Left ventricle myocardium superior (tissue), 1 donor: Measurements from ENCODE around the gene PTPRC. TPM values are rescaled to one million over a fixed set of nuclear protein-coding genes. Genes with fewer than 3 reads are reported as not detected.
"Not testable (repeated sequence)": the region's sequence is repeated elsewhere in the genome, so short reads cannot be mapped to it uniquely, and the experiment has no call there.

Experiments used
- ATAC-seq: fragments of 200-7000 bp; cut with Tn5 transposase; one replicate; pipeline ENCODE4 v1.9.1; 2020; ENCODE audit warnings: mild to moderate bottlenecking, moderate library complexity
- DNase-seq: peaks from one replicate; pipeline ENCODE4 v3.0.0-alpha.2; 2020
- intact Hi-C: fragments of 100-400 bp; cut with micrococcal nuclease; formaldehyde crosslinking; loops from one replicate; pipeline ENCODE4 v1.11.0; 2022
- long read RNA-seq: library from polyadenylated mRNA; unstranded; transcript quantifications from one replicate; pipeline ENCODE4 v2.0.0, GENCODE V29; 2021
- total RNA-seq: library from RNA; stranded (reverse); fragmentation: NEBNext Ultra II Directional; extraction: Animal tissue kit (Norgen Biotek cat#: 25700); gene quantifications from one replicate; pipeline ENCODE4 v1.2.1, GENCODE V29; 2021
- donor health status: DM: no; HTN: yes; CAD: no; lungs with severe emphysema.

Gene PTPRC, protein sequence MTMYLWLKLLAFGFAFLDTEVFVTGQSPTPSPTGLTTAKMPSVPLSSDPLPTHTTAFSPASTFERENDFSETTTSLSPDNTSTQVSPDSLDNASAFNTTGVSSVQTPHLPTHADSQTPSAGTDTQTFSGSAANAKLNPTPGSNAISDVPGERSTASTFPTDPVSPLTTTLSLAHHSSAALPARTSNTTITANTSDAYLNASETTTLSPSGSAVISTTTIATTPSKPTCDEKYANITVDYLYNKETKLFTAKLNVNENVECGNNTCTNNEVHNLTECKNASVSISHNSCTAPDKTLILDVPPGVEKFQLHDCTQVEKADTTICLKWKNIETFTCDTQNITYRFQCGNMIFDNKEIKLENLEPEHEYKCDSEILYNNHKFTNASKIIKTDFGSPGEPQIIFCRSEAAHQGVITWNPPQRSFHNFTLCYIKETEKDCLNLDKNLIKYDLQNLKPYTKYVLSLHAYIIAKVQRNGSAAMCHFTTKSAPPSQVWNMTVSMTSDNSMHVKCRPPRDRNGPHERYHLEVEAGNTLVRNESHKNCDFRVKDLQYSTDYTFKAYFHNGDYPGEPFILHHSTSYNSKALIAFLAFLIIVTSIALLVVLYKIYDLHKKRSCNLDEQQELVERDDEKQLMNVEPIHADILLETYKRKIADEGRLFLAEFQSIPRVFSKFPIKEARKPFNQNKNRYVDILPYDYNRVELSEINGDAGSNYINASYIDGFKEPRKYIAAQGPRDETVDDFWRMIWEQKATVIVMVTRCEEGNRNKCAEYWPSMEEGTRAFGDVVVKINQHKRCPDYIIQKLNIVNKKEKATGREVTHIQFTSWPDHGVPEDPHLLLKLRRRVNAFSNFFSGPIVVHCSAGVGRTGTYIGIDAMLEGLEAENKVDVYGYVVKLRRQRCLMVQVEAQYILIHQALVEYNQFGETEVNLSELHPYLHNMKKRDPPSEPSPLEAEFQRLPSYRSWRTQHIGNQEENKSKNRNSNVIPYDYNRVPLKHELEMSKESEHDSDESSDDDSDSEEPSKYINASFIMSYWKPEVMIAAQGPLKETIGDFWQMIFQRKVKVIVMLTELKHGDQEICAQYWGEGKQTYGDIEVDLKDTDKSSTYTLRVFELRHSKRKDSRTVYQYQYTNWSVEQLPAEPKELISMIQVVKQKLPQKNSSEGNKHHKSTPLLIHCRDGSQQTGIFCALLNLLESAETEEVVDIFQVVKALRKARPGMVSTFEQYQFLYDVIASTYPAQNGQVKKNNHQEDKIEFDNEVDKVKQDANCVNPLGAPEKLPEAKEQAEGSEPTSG (N-terminal part only)
- 6.9 TPM for total RNA-seq
- long read RNA-seq, partial matches to known transcripts = 4 of 5 reads
- long read RNA-seq, other reads (novel, unspliced or antisense) = 1 of 5 reads

DNA sequence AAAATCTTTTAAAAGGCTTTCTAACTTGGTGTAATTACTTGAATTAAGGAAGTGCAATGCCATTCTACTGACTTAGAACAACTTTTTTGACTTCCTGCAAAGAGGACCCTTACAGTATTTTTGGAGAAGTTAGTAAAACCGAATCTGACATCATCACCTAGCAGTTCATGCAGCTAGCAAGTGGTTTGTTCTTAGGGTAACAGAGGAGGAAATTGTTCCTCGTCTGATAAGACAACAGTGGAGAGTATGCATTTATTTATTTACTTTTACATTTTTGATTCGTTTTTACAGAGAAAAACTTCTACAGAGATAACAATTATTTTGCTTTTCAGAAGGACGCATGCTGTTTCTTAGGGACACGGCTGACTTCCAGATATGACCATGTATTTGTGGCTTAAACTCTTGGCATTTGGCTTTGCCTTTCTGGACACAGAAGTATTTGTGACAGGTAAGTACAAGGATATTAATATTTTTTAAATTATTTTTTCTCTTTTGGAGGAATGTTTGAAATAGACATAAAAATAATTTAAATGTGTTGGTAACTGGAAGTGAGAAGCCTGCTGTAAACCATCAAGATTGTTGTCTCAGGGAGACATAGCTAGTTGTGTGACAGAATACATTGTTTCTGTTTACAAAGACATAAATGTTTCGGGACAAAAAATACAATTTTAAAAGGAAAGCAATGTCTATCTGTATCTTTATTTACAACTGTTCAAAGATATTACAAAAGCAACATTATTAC lies at the start of gene PTPRC:
TSS of gene PTPRC (plus strand) at position 147 of the 742 bp plus-strand sequence. CDS start at position 376, 229 bp downstream.
- no peak for DNase-seq
- peak; percentile 59 for ATAC-seq
- intact Hi-C loops = no loop called here

- ATAC-seq (no peak), DNase-seq (no peak)
- intact Hi-C loops = no loop called here
These were observed 48.4 kb upstream of the PTPRC start for GRCh38 chr1:198590454-198590853.

DNA sequence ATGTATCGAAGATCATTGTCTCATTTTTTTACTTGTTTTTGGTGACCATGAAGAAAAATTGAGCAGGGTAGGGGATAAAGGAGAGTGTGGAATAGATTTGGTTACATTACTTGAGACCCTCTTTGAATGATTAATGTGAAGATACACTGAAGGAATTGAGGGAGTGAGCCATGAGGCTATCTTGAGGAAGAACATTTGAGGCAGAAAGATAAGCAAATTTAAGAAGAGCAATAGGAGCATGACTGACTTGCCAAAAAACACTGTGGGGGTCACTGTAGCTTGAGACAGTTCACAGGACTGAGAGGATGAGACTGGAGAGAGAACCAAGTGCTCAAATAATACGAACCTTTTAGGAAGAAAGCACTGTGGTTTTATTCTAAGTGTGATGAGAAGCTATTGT lies 43.1 kb upstream of the PTPRC start:
- ATAC-seq = no peak
- DNase-seq = no peak
- intact Hi-C loops = no loop called here

GRCh38 chr1:198597690-198598430 lies 41.0 kb upstream of the PTPRC start:
- no peak for ATAC-seq
- intact Hi-C loops = no loop called here
- no peak for DNase-seq

DNA sequence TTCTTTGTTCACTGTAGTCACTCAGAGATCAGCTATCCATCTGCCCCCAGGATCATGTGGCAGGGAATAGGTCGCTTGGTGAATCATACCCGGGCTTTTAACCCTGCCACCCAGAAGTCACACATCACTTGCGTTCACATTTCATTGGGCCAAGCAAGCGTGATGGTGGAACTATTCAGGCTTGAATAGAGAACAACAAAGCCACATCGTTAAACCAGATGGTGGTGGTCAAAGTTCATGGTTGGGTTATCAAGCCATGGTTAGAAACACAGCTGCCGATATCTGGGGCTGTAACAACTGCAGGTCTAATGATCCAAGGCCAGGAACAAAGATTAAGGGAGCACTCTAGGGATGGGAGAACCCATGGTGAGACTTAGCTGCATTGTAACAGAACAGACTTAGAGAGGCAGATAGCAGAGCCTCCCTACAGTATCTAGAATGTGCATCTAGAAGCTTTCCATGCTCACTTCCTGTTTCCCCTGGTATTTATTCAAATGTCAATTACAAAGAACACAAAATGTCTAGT lies 40.0 kb upstream of the PTPRC start:
- intact Hi-C loops = no loop called here
- DNase-seq = no peak
- no peak for ATAC-seq

GRCh38 chr1:198599749-198600148 lies 39.1 kb upstream of the PTPRC start:
- no peak for ATAC-seq
- DNase-seq = no peak
- intact Hi-C loops = no loop called here

DNA sequence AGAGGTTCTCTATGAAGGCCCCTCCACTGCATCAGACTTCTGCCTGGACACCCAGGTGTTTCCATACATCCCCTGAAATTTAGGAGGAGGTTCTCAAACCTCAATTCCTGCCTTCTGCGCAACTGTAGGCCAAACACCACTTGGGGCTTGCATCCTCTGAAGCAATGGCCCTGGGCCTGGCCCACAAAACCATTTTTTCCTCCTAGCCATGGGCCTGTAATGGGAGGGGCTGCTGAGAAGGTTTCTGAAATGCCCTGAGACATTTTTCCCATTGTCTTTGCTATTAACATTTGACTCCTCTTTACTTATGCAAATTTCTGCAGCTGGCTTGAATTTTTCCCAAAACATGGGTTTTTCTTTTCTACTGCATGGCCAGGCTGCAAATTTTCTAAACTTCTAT lies 37.9 kb upstream of the PTPRC start:
- intact Hi-C loops = no loop called here
- ATAC-seq (no peak), DNase-seq (no peak)

DNA sequence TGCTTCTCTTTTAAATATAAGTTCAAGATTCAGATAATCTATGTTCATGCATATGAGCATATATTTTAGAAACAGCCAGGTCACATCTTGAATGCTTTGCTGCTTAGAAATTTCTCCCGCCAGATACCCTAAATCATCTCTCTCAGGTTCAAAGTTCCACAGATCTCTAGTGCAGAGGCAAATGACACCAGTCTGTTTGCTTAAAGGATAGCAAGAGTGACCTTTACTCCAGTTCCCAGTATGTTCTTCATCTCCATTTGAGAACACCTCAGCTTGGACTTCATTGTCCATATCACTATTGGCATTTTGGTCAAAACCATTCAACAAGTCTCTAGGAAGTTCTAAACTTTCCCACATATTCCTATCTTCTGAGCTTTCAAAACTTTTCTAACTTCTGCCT lies 37.5 kb upstream of the PTPRC start:
- intact Hi-C loops, ATAC-seq, DNase-seq: not testable (repeated sequence)

GRCh38 chr1:198601936-198602889 lies 36.6 kb upstream of the PTPRC start:
- ATAC-seq = no peak
- intact Hi-C loops = no loop called here
- no peak for DNase-seq

DNA sequence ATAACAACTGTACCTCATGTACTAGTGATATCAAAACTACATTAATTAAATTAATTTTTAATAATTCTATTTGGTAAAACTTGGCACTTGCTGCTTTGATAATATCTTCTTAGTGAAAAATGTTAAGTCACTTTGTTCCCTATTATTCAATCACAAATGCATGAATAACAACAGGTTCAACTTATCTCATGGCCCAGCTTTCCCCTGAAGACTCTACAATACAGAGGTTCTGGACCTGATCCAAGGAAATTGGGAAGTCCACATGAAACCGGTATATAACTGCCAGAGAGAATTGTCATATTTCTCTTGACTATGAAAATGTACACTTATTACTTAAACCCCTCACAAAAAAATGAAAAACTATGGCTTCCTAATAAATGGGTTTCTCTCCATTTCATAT lies 33.9 kb upstream of the PTPRC start:
- intact Hi-C loops = no loop called here
- no peak for DNase-seq

DNA sequence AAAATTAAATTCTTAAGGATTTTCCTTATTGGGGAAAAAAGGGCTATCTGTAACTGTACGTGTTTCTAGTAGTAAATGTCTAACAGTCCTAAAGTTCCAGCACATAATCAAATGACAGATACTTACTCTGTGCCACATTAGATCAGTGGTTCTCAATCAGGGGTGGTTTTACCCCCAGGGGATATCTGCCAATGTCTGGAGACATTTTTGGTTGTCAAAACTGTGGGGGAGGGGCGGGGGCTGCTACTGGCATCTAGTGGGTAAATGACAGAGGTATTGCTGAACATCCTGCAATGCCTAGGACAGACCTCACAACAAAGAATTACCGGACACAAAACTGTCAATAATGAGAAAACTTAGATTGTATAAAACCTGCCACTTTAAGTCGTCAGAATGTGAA lies 33.4 kb upstream of the PTPRC start:
- intact Hi-C loops = no loop called here
- no peak for DNase-seq
- no peak for ATAC-seq

More for the DNA sequence above, 33.9 kb upstream of the PTPRC start:
- no peak for ATAC-seq

GRCh38 chr1:198606020-198606438 lies 32.8 kb upstream of the PTPRC start:
- ATAC-seq (no peak), DNase-seq (no peak)
- intact Hi-C loops = no loop called here

- DNase-seq = no peak
- intact Hi-C loops = no loop called here
- no peak for ATAC-seq
These were observed 31.1 kb upstream of the PTPRC start for GRCh38 chr1:198607714-198608113.

- DNase-seq = no peak
- no peak for ATAC-seq
These were observed 28.5 kb upstream of the PTPRC start for GRCh38 chr1:198610362-198610761.

DNA sequence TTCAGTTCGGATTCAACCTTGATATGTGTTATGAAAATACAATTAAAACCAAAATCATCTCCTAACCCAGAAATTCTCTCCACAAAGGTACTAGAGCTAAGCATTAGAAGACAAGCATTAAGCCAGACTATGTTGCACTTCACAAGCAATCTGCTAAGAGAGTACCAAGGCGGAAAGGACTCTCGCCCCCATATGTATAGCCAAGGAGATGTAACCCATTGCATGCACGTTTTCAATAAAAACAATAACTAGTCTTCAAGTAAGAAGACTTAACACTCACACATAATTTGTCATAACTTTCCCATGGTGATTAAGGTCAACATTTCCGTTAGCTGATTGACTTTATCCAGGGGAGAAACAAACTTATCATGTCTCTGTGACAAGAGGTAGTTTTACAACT lies 27.6 kb upstream of the PTPRC start:
- DNase-seq (no peak), ATAC-seq (no peak)
- intact Hi-C loops = no loop called here

More at GRCh38 chr1:198610362-198610761, 28.5 kb upstream of the PTPRC start:
- intact Hi-C loops = no loop called here

GRCh38 chr1:198612471-198613260 lies 26.2 kb upstream of the PTPRC start:
- no peak for DNase-seq
- ATAC-seq = no peak
- intact Hi-C loops = no loop called here
